Neural cell (in vitro differentiated cells): ENCODE data around the gene ZMAT5. TPM values are rescaled to one million over a fixed set of nuclear protein-coding genes. Genes with fewer than 3 reads are reported as not detected.

ENCODE experiments used
- H2AFZ ChIP-seq: fragments of 200-600, 300-800 bp; sonication (generic), shearing (Covaris generic); 2 replicates; pipeline ENCODE4 v1.6.0; 2014; ENCODE audit warnings: low read depth, mild to moderate bottlenecking, antibody characterized with exemption, low read length, moderate library complexity
- H3F3A ChIP-seq: fragments of 200-600 bp; shearing (Covaris generic); 2 replicates; pipeline ENCODE4 v1.6.1; 2016; ENCODE audit warnings: mild to moderate bottlenecking, moderate library complexity, mixed read lengths, antibody characterized with exemption, low read length; ENCODE audit not compliant: insufficient read depth, poor library complexity, severe bottlenecking
- H3K27ac ChIP-seq: fragments of 200-600, 300-800 bp; sonication (generic), shearing (Covaris generic); 2 replicates; pipeline ENCODE4 v1.5.1; 2014; ENCODE audit warnings: mild to moderate bottlenecking, low read length, moderate library complexity
- H3K27me3 ChIP-seq: fragments of 300-800, 200-600 bp; sonication (generic), shearing (Covaris generic); 2 replicates; pipeline ENCODE4 v1.6.0; 2014; ENCODE audit warnings: mild to moderate bottlenecking, low read depth, low read length, moderate library complexity; ENCODE audit not compliant: insufficient read depth
- H3K36me3 ChIP-seq: fragments of 300-800, 200-600 bp; sonication (generic), shearing (Covaris generic); 2 replicates; pipeline ENCODE4 v1.5.1; 2014; ENCODE audit warnings: mild to moderate bottlenecking, antibody characterized with exemption, low read length, moderate library complexity; ENCODE audit not compliant: insufficient read depth
- H3K4me2 ChIP-seq: fragments of 300-800, 200-600 bp; sonication (generic), shearing (Covaris generic); 2 replicates; pipeline ENCODE4 v1.6.0; 2014; ENCODE audit warnings: mild to moderate bottlenecking, low read length
- H3K4me3 ChIP-seq: fragments of 300-800, 200-600 bp; sonication (generic), shearing (Covaris generic); 2 replicates; pipeline ENCODE4 v1.5.1; 2014; ENCODE audit warnings: mild to moderate bottlenecking, low read length, moderate library complexity
- H3K79me2 ChIP-seq: fragments of 200-600 bp; shearing (Covaris generic); replicated peaks from 2 replicates; pipeline ENCODE4 v1.6.0; 2014; ENCODE audit warnings: mild to moderate bottlenecking, low read length, moderate library complexity; ENCODE audit not compliant: insufficient read depth
- H3K9ac ChIP-seq: fragments of 300-800, 200-600 bp; sonication (generic), shearing (Covaris generic); 2 replicates; pipeline ENCODE4 v1.6.1; 2016; ENCODE audit warnings: mild to moderate bottlenecking, low read length, mixed read lengths
- H3K9me2 ChIP-seq: fragments of 200-600 bp; shearing (Covaris generic); 2 replicates; pipeline ENCODE4 v1.6.1; 2016; ENCODE audit warnings: mild to moderate bottlenecking, low read length, mixed read lengths; ENCODE audit not compliant: insufficient read depth
- H3K9me3 ChIP-seq: fragments of 200-600, 300-800 bp; sonication (generic), shearing (Covaris generic); 2 replicates; pipeline ENCODE4 v1.6.1; 2016; ENCODE audit warnings: mild to moderate bottlenecking, mixed run types, low read length, moderate library complexity, mixed read lengths
- H4K20me1 ChIP-seq: fragments of 200-600 bp; shearing (Covaris generic); 2 replicates; pipeline ENCODE4 v1.6.1; 2016; ENCODE audit warnings: mild to moderate bottlenecking, mixed run types; ENCODE audit not compliant: insufficient read depth
- CTCF ChIP-seq: fragments of 450-650 bp; IDR thresholded peaks from 2 replicates; pipeline ENCODE4 v1.5.1; 2014; ENCODE audit warnings: antibody characterized with exemption, mild to moderate bottlenecking, moderate library complexity; ENCODE audit not compliant: poor library complexity, severe bottlenecking
- EP300 ChIP-seq: fragments of 450-650 bp; conservative IDR thresholded peaks from 2 replicates; pipeline ENCODE4 v1.6.1; 2014; ENCODE audit warnings: antibody characterized with exemption, mild to moderate bottlenecking, moderate library complexity; ENCODE audit not compliant: poor library complexity, severe bottlenecking
- EZH2 ChIP-seq: fragments of 200-600, 300-800 bp; shearing (Covaris generic), sonication (generic); IDR thresholded peaks from 2 replicates; pipeline ENCODE4 v1.6.1; 2014; ENCODE audit warnings: antibody characterized with exemption, low read length, borderline replicate concordance, mild to moderate bottlenecking; ENCODE audit not compliant: insufficient read depth, poor library complexity, severe bottlenecking
- MXI1 ChIP-seq: fragments of 450-650 bp; conservative IDR thresholded peaks from 2 replicates; pipeline ENCODE4 v1.6.1; 2014; ENCODE audit warnings: antibody characterized with exemption, mild to moderate bottlenecking; ENCODE audit not compliant: poor library complexity, severe bottlenecking
- POLR2AphosphoS5 ChIP-seq: IDR thresholded peaks from 2 replicates; pipeline ENCODE4 v1.6.1; 2012
- RAD21 ChIP-seq: fragments of 450-650 bp; conservative IDR thresholded peaks from 2 replicates; pipeline ENCODE4 v1.6.1; 2014; ENCODE audit warnings: antibody characterized with exemption, mild to moderate bottlenecking, moderate library complexity
- REST ChIP-seq: IDR thresholded peaks from 2 replicates; pipeline ENCODE4 v1.6.1; 2012; ENCODE audit warnings: borderline replicate concordance
- SMC3 ChIP-seq: fragments of 450-650 bp; conservative IDR thresholded peaks from 2 replicates; pipeline ENCODE4 v1.6.1; 2014; ENCODE audit warnings: antibody characterized with exemption, mild to moderate bottlenecking, moderate library complexity; ENCODE audit not compliant: poor library complexity
- TAF1 ChIP-seq: IDR thresholded peaks from 2 replicates; pipeline ENCODE4 v1.6.1; 2012; ENCODE audit warnings: low read depth
- polyA plus RNA-seq: library from polyadenylated mRNA; depleted of rRNA; stranded (reverse); fragments of >200 nt; gene quantifications from 2 replicates; pipeline ENCODE4 v1.2.3, GENCODE V29; 2014

Gene ZMAT5
- polyA plus RNA-seq, 1 donor from 2014 or later: 54.9 TPM

DNA sequence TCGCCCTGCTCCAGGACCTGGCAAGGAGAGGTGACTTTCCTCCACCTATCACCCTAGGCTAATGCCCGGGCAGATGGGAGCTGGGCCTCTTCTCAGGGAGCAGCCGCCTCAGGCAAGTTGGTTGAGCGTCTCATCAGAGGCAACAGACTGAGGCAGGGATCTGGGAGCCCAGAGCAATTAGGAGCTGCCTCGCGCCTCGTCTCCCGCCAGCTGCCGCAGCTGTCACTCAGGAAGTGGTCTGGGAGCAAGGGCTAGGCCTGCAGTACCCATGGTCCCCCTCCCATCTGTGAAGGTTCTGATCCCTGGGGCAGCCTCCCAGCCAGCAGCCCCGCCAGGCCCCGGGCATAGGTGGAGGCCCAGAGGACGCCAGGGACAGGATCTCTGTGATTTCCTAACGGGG is 51.6 kb downstream of the ZMAT5 start:
- H3K79me2 ChIP-seq: no peaks in the 10 kb centered on the region
- no peaks in the 10 kb centered on the region for H3K9me2 ChIP-seq
- no peaks in the 10 kb centered on the region for H3F3A ChIP-seq
- no peaks in the 10 kb centered on the region for H3K9me3 ChIP-seq
- H3K27me3 ChIP-seq: peaks cover 19% of the 10 kb centered on the region
- no peak overlapping the region for H2AFZ ChIP-seq
- no peak overlapping the region for H3K9ac ChIP-seq
- no peaks in the 10 kb centered on the region for H3K36me3 ChIP-seq
- H3K4me2 ChIP-seq: no peak overlapping the region
- no peaks in the 10 kb centered on the region for H4K20me1 ChIP-seq
- TF ChIP-seq EZH2 (no peak), RAD21 (no peak), POLR2AphosphoS5 (no peak), TAF1 (no peak), SMC3 (no peak)
- H3K27ac ChIP-seq: no peak overlapping the region
- H3K4me3 ChIP-seq: no peak overlapping the region

DNA sequence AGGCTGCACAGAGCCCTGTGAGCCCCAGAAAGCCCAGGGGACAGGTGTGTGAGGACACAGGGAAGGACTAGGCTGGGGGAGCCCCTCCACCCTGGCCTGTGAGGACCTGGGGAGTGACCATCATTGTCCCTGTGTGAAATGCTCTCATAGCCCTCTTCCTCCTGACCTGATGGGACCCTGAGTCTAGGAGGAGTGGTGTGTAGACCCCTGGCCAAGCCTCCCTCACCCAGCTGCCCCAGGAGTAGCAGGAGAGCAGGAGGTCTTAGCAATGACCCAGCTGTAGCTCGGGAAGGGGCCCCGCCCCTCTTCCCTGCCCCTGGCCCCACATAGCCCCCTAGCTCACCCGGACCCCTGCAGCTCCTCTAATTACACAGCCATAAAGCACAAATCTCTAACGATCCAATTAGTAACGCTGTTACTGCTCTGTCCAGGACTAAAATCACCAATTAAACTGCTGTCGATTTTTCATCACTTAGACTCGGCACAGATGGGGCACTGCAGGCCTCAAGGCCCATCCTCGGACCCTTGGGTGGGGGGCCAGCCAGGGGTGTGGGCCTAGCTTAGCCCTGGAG is 53.6 kb downstream of the ZMAT5 start:
- no peak overlapping the region for H2AFZ ChIP-seq
- no peak for TF ChIP-seq RAD21
- TF ChIP-seq EP300: no peak
- TF ChIP-seq MXI1: no peak
- TF ChIP-seq CTCF: no peak
- no peak for TF ChIP-seq EZH2
- TF ChIP-seq REST: no peak
- no peak for TF ChIP-seq SMC3
- TF ChIP-seq TAF1: no peak
- no peak for TF ChIP-seq POLR2AphosphoS5
- no peaks in the 10 kb centered on the region for H3K9me3 ChIP-seq
- no peaks in the 10 kb centered on the region for H3K36me3 ChIP-seq
- no peak overlapping the region for H3K9ac ChIP-seq
- no peaks in the 10 kb centered on the region for H4K20me1 ChIP-seq
- no peak overlapping the region for H3K4me3 ChIP-seq
- H3K27ac ChIP-seq: no peak overlapping the region
- peaks cover 5% of the 10 kb centered on the region for H3K27me3 ChIP-seq
- H3K9me2 ChIP-seq: no peaks in the 10 kb centered on the region
- H3K79me2 ChIP-seq: no peaks in the 10 kb centered on the region
- no peaks in the 10 kb centered on the region for H3F3A ChIP-seq
- no peak overlapping the region for H3K4me2 ChIP-seq

GRCh38 chr22:29712119-29712518 is 54.7 kb downstream of the ZMAT5 start:
- Histone ChIP-seq H3K79me2 (no peaks in the 10 kb centered on the region), H3K9me3 (no peaks in the 10 kb centered on the region), H3K27ac (no peak overlapping the region), H4K20me1 (no peaks in the 10 kb centered on the region), H3K4me3 (no peak overlapping the region), H3K4me2 (no peak overlapping the region), H3F3A (no peaks in the 10 kb centered on the region), H3K27me3 (no peaks in the 10 kb centered on the region), H3K9ac (no peak overlapping the region), H3K9me2 (no peaks in the 10 kb centered on the region), H2AFZ (no peak overlapping the region), H3K36me3 (no peaks in the 10 kb centered on the region)
- TF ChIP-seq SMC3 (no peak), RAD21 (no peak)
